GM12864 (cell line): ENCODE measurements around the gene EIF4B.

ENCODE experiments used
- DNase-seq: peaks from one replicate; pipeline ENCODE4 v3.0.0-alpha.2; 2011; ENCODE audit warnings: low read depth
- H3K4me3 ChIP-seq: 2 replicates; pipeline ENCODE4 v1.5.1; 2011; ENCODE audit warnings: mild to moderate bottlenecking, low read depth, low read length, control low read depth
- TF ChIP-seq, protein P1 (sequence below): IDR thresholded peaks from 2 replicates; pipeline ENCODE4 v1.5.1; 2011; ENCODE audit warnings: low read depth, mild to moderate bottlenecking, moderate library complexity, low read length, control low read depth, inconsistent platforms; ENCODE audit errors: missing control alignments

The EIF4B gene

GRCh38 chr12:53045696-53046045 is 39.4 kb downstream of the EIF4B start:
- no peak overlapping the region for H3K4me3 ChIP-seq
- DNase-seq = no peak
- TF ChIP-seq, protein P1, sequence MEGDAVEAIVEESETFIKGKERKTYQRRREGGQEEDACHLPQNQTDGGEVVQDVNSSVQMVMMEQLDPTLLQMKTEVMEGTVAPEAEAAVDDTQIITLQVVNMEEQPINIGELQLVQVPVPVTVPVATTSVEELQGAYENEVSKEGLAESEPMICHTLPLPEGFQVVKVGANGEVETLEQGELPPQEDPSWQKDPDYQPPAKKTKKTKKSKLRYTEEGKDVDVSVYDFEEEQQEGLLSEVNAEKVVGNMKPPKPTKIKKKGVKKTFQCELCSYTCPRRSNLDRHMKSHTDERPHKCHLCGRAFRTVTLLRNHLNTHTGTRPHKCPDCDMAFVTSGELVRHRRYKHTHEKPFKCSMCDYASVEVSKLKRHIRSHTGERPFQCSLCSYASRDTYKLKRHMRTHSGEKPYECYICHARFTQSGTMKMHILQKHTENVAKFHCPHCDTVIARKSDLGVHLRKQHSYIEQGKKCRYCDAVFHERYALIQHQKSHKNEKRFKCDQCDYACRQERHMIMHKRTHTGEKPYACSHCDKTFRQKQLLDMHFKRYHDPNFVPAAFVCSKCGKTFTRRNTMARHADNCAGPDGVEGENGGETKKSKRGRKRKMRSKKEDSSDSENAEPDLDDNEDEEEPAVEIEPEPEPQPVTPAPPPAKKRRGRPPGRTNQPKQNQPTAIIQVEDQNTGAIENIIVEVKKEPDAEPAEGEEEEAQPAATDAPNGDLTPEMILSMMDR = no peak

GRCh38 chr12:53046655-53047220 is 40.5 kb downstream of the EIF4B start:
- peak overlapping the region; percentile 74 for H3K4me3 ChIP-seq
- no peak for DNase-seq
- TF ChIP-seq, protein P1 = no peak

DNA sequence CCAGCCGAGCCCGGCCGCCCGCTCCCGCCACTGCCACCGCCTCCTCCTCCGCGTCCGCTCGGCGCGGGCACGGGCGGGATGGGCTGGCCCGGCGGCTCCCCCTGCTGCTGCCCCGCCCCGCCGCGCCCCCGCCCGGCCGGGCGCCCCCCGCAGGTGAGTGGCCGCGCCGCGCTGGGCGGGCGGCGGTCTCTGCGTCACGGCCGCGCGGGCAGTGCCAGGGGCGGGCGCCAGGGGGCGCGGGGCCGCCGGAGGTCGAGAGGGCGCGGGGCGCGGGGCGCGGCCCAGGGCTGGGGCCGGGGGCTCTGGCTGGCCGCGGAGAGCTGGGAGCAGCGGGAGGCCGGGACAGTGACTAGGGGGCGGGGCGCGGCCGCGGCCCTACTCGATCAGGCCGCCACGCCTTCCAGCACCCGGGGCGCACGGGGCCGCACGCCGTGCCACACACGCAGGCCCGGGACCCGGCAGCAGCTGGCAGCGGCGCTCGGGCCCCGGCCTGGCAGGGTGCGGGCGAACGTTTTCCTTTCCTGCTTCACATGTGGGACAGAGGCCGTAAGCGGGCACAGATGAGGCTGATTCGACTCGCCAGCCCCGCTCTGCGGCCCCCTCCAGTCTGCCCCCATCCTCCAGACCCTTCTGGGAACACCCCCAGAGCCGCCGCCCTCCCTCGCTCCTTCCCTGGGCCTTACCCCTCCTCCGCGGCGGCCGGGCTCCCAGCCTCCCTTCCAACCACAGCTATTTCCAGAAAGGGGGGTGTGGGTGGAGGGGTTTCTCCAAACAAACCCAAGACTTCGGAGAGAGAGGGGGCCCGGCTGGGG is 41.2 kb downstream of the EIF4B start:
- peak overlapping the region; percentile 74 for H3K4me3 ChIP-seq
- DNase-seq = no peak
- TF ChIP-seq, protein P1 = peak; percentile 28

DNA sequence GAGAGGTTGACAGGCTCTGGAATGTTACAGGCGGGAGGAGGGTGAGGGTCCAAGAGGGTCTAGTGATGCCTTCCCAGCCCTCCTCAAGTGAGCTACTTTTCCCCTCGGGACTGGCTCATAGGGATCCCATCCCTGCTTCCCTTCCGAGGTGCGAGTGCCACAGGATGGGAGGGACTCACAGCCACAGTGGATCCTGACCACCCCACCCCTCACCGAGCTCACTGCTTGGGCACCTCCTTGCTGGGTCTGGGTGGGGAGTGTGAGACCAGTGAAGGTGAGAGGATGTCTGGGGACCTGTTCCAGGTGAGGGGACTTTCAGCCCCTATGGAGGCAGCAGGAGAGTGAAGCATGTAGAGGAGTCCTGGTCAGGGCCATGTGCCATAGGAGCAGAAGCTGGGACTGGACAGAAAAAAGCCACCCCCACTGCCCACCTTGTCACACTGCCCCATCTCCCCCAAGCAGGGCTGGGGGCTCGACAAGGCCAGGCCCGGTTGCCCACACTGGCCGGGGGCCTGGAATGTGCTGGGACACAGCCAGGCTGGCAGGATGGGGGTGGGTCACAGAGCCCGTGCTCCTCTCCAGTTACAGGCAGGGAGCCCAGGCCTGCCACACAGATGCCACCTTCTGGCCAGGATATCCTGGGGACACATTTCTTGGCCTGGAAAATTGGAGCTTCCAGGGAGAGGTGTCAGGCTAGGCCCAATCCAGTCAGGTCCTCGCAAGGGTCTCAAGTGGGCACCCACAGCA is 42.0 kb downstream of the EIF4B start:
- no peak for DNase-seq
- H3K4me3 ChIP-seq = no peak overlapping the region
- TF ChIP-seq, protein P1 = no peak

DNA sequence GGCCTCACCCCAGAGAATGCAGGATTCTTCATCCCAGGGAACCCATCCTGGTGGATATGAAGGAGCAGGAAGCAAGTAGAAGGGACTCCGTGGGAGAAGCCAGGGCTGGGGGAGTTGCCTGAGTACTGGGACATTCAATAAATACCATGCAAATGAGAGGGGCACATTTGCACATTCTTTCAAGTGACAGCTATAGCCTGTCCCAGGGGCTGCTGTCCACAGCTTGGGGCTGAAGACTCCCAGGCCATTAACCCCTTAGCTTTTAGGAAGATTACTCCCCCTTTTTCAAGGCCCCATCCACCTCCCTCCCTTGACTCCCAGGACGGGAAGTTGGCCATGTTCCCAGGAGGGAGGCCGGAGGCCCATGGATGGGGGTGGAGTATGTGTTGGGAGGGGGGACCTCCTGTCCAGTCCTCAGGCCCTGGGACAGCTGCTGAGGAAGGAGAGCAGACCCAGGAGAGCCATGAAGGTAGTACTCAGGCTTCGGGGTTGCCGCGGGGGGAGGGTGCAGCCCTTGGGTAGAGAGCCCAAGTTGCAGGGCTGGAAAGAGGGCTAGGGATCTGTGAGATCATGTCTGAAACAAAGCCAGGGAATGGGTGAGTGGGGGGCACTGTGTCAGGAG is 42.6 kb downstream of the EIF4B start:
- DNase-seq = no peak
- H3K4me3 ChIP-seq = no peak overlapping the region

GRCh38 chr12:53049571-53050318 is 43.5 kb downstream of the EIF4B start, which contains the start of gene TNS2:
Gene TNS2, plus strand, starts transcription at chr12:53050065. Its CDS starts 121 bp downstream, at chr12:53050186.
- TF ChIP-seq, protein P1 = no peak
- no peak within 1 kb of the TSS for H3K4me3 ChIP-seq

More for the DNA sequence above, 42.6 kb downstream of the EIF4B start:
- TF ChIP-seq, protein P1 = no peak

More at GRCh38 chr12:53049571-53050318, 43.5 kb downstream of the EIF4B start, which contains the start of gene TNS2:
- DNase-seq = no peak
